Endometrium (tissue), 2 donors: Measurements from ENCODE around the gene DNM3.
"Not testable (repeated sequence)": the region's sequence is repeated elsewhere in the genome, so short reads cannot be mapped to it uniquely, and the experiment has no call there.

Experiments
- FAIRE-seq: peaks from 2 replicates; lab custom pipeline; 2012; peaks lifted over from hg19 to GRCh38; lab: Jason Lieb, UNC
- donor health status: control.
- donor health status: control.

DNM3 gene

DNA sequence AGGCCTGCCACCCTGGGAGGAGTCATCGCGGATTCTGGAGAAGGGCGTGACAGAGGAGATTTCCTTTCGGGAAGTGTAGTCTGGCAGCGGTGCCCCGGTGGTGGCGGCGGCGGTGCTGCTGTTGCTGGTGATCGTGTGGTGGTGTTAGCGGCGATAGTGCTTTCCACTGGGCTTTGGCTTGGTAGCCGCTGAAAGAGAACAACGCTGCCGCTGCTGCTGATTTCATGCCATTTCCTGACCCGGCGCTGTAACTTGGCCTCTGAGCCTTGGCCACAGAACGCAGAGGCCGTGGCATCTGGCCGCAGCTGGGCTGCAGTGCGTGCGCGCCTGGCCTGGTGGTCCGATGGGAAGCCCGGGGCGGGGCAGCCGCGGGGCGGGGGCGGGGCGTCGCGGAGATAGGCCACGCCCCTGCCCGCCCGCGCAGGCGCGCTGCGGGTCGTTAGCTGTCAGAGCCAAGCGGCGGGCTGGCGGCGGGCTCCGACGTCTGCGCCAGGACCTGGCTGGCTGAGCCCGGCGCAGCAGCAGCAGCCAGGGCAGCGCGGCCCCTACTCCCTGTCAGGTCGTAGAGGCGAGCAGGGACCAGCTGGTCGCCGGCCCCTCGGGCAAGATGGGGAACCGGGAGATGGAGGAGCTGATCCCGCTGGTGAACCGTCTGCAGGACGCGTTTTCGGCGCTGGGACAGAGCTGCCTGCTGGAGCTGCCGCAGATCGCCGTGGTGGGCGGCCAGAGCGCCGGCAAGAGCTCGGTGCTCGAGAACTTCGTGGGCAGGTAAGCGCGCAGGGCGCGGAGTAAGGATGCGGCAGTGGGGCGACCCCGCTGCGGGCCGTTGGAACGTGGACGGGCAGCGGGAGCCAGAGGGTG, at the start of gene DNM3:
TSS of gene DNM3 (plus strand) at position 449 of the 861 bp plus-strand sequence. CDS start at position 608, 159 bp downstream.
- no peak for FAIRE-seq

DNA sequence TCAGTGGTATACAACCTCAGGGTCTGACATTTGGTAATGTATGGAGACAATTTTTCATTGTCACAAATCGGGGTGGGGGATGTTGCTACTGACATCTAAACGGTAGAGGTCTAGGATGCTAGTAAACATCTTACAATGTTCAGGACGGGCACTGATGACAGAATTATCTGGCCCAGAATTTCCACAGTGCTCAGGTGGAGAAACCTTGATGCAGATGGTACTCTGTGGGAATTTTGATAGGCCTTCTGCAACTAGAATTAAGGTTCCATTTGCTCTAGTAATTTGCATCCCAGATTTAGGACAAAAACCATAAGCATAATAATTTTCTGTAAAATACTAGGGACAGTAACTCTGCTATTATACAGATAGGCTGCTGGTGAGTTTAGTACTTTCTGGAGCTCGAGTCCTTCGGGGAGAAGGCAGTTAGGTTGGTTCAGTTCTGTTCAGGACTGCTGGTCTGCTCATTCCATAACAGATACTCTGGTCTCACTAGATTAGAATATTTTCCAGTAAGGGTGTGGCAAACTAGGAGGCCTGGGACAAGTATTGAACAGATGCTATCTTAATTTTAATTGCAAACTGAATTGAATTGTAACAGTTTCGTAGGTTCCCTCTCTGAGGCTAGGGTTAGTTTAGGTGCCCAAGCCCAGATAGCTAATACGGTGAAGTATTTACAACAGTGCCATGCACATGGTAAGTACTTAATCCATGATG, 48.5 kb upstream of the DNM3 start:
- FAIRE-seq, result no peak

DNA sequence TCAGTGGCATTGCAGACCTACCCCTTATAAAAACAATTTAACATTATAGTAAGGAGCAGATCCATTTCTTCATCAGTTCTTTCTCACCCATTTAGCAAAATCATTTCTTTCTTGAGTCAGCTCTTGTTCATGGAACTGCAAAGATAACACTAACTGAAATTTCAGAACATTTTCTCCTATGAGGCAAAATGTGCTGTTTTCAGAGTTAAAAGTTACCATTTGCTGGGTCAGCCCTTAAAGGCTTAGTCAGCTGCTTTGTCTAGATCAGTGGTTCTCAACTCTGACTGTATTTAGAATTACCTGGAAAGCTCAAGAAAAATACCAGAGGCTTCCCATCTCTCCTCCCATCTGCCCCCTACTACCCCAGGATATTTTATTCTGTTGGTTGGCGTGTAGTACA, 47.7 kb upstream of the DNM3 start:
- no peak for FAIRE-seq

- FAIRE-seq, result no peak
Observed at GRCh38 chr1:171794085-171794484, 47.2 kb upstream of the DNM3 start.

- FAIRE-seq, result no peak
Observed at GRCh38 chr1:171796592-171796991, 44.7 kb upstream of the DNM3 start.

DNA sequence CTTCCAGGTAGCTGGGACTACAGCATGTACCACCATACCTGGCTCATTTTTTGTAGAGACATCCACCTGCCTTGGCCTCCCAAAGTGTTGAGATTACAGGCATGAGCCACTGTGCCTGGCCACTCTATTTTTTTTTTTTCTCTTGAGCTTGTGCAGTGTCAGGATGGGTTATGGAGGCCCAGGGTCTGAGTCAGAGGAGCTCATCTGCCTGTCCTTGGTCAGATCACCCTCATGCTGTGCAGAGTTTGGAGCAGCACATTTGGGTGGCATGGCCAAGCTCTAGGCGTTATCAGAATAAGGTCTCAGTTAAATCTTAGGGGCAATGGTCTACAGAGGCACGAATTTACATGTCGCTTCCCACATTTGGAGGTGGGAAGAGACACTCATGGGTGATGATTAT, 43.0 kb upstream of the DNM3 start:
- FAIRE-seq, result no peak

DNA sequence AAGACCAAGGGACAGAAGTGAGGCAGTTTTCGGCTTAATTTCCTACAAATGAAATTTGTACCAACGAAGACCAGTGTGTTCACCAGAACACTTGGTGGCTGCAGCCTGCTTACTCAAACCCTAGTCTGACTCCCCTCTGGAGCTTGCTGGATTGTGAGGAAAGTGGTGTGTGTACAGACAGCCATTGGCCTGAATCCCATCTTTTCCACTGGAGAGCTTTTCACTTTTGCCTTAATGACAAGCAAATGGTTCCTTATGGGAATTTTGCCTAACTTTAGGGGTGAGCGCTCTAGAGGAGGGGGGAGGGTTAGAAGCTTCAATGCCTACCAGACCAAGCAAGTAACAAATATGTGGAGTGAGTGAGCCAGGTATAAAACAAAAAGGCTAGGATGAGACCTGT, 42.5 kb upstream of the DNM3 start:
- FAIRE-seq, result no peak

DNA sequence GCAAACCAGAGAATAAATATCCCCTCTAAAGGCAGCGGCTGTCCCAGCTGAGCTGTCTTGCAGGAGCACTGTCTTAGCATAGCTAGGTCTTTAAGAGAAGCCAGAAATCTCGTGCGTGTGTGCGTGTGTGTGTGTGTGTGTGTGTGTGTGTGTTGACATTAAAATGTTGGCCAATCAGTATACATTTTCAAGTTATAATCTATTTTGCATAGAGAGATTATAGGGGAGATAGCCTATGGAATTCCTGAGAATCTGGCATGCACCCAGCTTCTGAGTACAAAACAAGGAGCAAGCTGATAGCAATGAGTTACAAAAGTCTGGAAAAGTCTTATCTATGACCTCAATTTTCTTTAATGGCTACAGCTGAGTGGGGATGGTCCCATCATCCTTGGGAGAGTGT, 42.1 kb upstream of the DNM3 start:
- no peak for FAIRE-seq

GRCh38 chr1:171799698-171800097, 41.6 kb upstream of the DNM3 start:
- FAIRE-seq, result not testable (repeated sequence)

DNA sequence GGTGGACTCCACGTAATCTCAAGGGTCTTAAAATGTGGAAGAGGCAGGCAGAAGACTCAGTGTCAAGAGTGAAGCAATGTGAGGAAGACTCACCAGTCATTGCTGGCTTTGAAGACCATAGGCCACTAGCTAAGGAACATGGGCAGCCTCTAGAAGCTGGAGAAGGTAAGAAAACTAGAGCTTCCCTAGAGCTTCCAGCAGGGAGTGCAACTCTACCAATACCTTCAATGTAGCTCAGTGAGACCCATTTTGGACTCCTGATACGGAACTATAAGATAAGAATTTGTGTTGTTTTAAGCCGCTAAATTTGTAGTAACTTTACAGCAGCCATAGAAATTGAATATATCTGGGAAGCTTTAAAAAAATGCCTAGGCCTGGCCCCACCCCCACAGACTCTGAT, 41.0 kb upstream of the DNM3 start:
- no peak for FAIRE-seq

- FAIRE-seq, result no peak
Observed at GRCh38 chr1:171800851-171801250, 40.4 kb upstream of the DNM3 start.

DNA sequence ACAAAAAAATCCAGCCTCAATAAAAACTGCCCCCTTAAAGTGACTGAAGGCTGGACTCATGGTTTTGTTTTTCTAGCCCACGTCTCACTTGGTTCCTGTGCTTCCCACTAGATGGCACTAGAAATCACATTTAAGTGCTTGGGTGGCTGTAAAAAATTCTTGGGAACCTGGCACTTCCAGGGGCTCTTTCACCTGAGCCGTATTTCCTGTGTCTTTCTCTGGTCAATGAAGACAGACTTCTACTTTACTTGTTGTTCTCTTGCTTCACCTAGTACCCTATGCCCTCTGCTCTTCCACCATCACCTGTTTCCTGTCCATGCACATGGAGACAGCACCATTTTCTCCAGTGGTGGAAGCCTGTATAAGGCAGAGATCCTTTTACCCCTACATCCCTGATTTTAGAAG, 39.8 kb upstream of the DNM3 start:
- FAIRE-seq, result no peak

DNA sequence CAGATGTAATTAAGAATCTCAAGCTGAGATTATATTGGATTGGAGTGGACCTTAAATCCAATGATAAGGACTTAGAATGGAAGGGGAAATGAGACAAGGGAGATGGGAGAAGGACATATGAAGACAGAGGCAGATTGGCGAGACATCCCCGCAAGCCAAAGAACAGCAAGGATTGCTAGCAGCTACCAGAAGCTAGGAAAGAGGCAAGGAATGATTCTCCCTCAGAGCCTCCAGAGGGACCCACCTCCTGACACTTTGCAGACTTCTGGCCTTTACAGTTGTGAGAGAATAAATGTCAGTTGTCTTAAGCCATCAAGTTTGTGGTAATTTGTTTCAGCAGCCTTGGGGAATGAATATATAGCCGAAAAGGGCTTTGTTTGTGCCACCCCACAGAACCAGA, 39.1 kb upstream of the DNM3 start:
- no peak for FAIRE-seq

DNA sequence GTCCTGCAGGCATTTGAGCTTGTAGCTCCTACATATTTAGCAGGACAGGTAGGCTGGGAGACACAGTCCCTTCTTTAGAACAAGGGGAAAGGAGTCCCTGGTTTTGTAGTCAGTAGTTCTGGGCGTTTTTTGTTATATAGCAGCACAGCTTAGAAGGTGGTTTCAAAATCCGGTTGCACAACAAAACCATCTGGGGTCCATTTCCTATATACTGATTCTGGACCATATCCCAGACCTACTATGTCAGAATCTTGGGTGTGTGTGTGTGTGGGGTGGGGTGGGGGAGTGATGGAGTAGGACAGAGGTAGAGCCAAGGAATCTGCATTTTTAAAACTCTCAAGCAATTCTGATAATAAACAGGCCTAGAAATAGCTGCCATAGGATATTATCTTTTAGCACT, 38.3 kb upstream of the DNM3 start:
- FAIRE-seq, result no peak

- no peak for FAIRE-seq
Observed at GRCh38 chr1:171803461-171804022, 37.8 kb upstream of the DNM3 start.

DNA sequence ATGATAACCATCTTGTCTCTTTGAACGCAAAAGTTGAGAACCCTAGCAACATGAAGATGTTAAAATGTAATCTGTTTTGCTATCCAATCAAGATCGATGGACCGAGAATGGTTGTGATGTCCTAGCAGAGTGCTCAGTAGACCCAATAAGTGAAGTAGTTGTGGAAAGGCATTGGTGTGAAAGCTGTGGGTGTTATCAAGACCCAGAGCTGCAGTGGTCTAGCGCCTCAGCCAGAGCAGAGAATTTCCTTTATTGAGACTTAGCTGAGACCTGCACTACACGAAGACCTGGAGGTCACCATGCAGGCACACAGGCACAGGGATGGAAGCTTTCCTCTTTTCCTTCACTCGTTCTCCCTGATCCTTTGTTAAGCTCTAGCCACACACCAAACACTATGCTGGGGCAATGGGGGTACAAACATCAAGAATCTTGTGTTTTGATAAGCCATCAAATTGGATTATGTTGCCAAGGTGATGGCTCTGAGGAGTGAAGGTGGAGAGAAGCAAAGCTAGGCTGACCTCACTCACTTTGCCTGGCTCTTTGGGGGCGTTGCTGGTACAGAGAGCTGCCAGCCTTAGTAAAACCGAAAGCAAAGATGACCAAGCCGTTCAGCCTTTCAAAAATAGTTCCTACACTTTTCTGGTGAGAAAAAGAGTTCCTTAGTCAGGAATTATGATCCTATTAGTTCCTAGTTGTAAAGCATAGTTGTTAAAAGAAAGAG, 35.7 kb upstream of the DNM3 start:
- FAIRE-seq, result no peak

DNA sequence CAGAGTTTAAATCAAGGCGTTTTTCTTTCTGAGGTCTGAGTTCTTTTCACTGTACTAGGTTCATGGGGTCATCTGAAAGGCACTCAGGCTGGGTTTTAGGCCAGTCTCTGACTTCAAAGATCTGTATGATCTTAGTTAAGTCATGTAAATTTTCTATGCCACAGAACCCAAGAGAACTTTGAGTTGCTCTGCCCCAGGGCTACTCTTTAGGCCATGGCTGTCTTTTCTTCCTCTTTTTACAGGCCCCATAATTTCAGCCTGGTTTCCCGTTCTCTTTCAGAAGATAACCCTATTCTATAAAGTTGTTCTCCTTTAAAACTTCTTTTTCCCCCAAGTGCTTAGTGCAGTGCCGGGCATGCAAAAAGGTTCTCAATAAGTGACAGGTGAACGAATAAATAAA, 33.7 kb upstream of the DNM3 start:
- no peak for FAIRE-seq

DNA sequence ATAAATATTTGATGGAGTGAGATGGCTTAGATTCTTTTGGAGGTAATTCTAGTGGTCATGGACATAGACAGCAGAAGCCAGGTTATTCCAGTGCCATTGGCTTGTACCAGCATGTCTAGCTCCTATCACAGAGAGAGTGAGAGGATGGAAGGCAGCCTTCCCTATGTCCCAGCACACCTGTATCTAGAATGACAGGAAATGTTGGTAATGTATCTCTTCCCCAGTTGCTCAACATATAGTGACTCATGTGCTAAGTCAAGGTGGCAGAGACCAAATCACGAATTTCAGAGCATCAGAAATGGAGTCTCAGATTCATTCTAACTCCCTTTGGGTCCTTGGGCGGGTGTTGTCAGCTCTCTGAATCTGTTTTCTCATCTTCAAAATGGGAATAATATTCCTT, 31.5 kb upstream of the DNM3 start:
- FAIRE-seq, result no peak

GRCh38 chr1:171811672-171812071, 29.6 kb upstream of the DNM3 start:
- FAIRE-seq, result no peak

DNA sequence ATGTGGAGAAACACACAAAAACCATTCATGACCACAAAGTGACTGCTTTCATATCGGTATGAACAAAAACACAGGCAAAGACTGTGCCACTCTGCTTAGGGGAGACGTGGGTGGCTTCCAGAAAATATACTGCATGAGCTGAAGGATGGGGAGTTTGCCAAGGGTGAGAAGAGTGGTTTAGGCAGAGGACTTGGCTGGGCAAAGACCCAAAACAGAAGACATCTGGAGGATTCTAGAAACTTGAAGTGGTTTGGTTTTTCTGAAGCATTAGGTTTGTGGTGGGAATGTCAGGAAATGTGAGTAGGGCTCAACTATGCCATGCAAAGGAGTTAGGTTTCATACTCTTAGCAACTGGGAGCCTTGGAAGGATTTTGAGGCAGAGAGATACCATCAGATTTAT, 26.6 kb upstream of the DNM3 start:
- FAIRE-seq, result no peak

GRCh38 chr1:171816300-171816901, 24.9 kb upstream of the DNM3 start:
- FAIRE-seq, result no peak
